CD14-positive monocyte (primary cell): ENCODE measurements around the gene ZC3H12C. TPM values are rescaled to one million over a fixed set of nuclear protein-coding genes. Genes with fewer than 3 reads are reported as not detected.

Experiments used
- DNase-seq, 3 donors: peaks; one replicate each; pipeline ENCODE4 v3.0.0-alpha.2; 2011 to 2022
- H2AFZ ChIP-seq: 2 replicates; pipeline ENCODE4 v1.6.0; 2012; ENCODE audit warnings: mild to moderate bottlenecking, low read depth, low read length, inconsistent platforms; ENCODE audit not compliant: insufficient read depth, poor library complexity, severe bottlenecking
- H3K27ac ChIP-seq, 2 donors: 1 replicate in 1 of 2; 2 replicates in 1 of 2; pipeline ENCODE4 v1.5.1; 2012 to 2013; ENCODE audit warnings: low read length in 2 of 2, control low read depth in 1 of 2, inconsistent platforms in 1 of 2, low read depth in 1 of 2, mild to moderate bottlenecking in 1 of 2
- H3K27me3 ChIP-seq, 2 donors: one replicate each; pipeline versions ENCODE4 v1.6.0 to v1.6.1; 2011 to 2013; ENCODE audit warnings: low read length in 2 of 2; ENCODE audit not compliant: control insufficient read depth in 2 of 2, insufficient read depth in 2 of 2
- H3K36me3 ChIP-seq, 2 donors: replicated peaks in 1 of 2; 1 replicate in 1 of 2; 2 replicates in 1 of 2; pipeline versions ENCODE4 v1.5.1 to v1.6.1; 2012 to 2013; ENCODE audit warnings: low read length in 2 of 2, control low read depth in 1 of 2, inconsistent platforms in 1 of 2, mild to moderate bottlenecking in 1 of 2; ENCODE audit not compliant: insufficient read depth in 2 of 2, control insufficient read depth in 1 of 2
- H3K4me1 ChIP-seq, 2 donors: 1 replicate in 1 of 2; 2 replicates in 1 of 2; pipeline versions ENCODE4 v1.5.1 to v1.6.1; 2012 to 2013; ENCODE audit warnings: low read length in 2 of 2, control low read depth in 1 of 2, inconsistent platforms in 1 of 2, mild to moderate bottlenecking in 1 of 2, moderate library complexity in 1 of 2; ENCODE audit not compliant: insufficient read depth in 2 of 2, control insufficient read depth in 1 of 2
- H3K4me2 ChIP-seq: replicated peaks from 2 replicates; pipeline ENCODE3; 2012; ENCODE audit warnings: low read length, moderate library complexity, mild to moderate bottlenecking; ENCODE audit not compliant: poor library complexity, severe bottlenecking; ENCODE audit errors: extremely low read depth
- H3K4me3 ChIP-seq, 3 experiments: fragments of 200-600 bp in 1 of 3; sonication (generic) in 1 of 3; replicated peaks in 1 of 3; 1 replicate in 2 of 3; 2 replicates in 1 of 3; pipeline ENCODE4 v1.5.1; 2011 to 2013; ENCODE audit warnings: low read length in 3 of 3, mild to moderate bottlenecking in 3 of 3, control low read depth in 2 of 3, low read depth in 2 of 3, inconsistent platforms in 1 of 3, moderate library complexity in 1 of 3
- H3K79me2 ChIP-seq: 2 replicates; pipeline ENCODE4 v1.6.0; 2012; ENCODE audit warnings: mild to moderate bottlenecking, control low read depth, inconsistent platforms, low read length, moderate library complexity; ENCODE audit not compliant: insufficient read depth
- H3K9ac ChIP-seq: 2 replicates; pipeline ENCODE4 v1.6.0; 2017; ENCODE audit warnings: low read length, mild to moderate bottlenecking; ENCODE audit not compliant: insufficient read depth, poor library complexity, severe bottlenecking
- H3K9me3 ChIP-seq, 2 donors: replicated peaks in 1 of 2; 1 replicate in 1 of 2; 2 replicates in 1 of 2; pipeline versions ENCODE4 v1.5.1 to v1.6.1; 2012 to 2013; ENCODE audit warnings: low read length in 2 of 2, control low read depth in 1 of 2; ENCODE audit not compliant: control insufficient read depth in 1 of 2, insufficient read depth in 1 of 2
- H4K20me1 ChIP-seq: 2 replicates; pipeline ENCODE4 v1.6.0; 2012; ENCODE audit warnings: mild to moderate bottlenecking, low read length, control low read depth, moderate library complexity; ENCODE audit not compliant: insufficient read depth
- H3K27ac Mint-ChIP-seq, 7 donors: one replicate each; pipeline ENCODE4 v1.8.0; 2020; ENCODE audit warnings: mild to moderate bottlenecking in 7 of 7, mixed read lengths in 7 of 7, moderate library complexity in 6 of 7, inconsistent platforms in 2 of 7
- H3K27me3 Mint-ChIP-seq, 3 donors: one replicate each; pipeline ENCODE4 v1.8.0; 2021 to 2022; ENCODE audit warnings: low read depth in 3 of 3, mild to moderate bottlenecking in 3 of 3, mixed read lengths in 3 of 3, moderate library complexity in 3 of 3, inconsistent platforms in 1 of 3
- H3K36me3 Mint-ChIP-seq, 2 donors: one replicate each; pipeline ENCODE4 v1.8.0; 2020; ENCODE audit warnings: mixed read lengths in 2 of 2, inconsistent platforms in 1 of 2, mild to moderate bottlenecking in 1 of 2
- H3K4me1 Mint-ChIP-seq: one replicate; pipeline ENCODE4 v1.8.0; 2020; ENCODE audit warnings: mild to moderate bottlenecking, mixed read lengths
- H3K4me3 Mint-ChIP-seq, 2 donors: one replicate each; pipeline ENCODE4 v1.8.0; 2020; ENCODE audit warnings: mild to moderate bottlenecking in 2 of 2, mixed read lengths in 2 of 2, moderate library complexity in 1 of 2
- H3K9me3 Mint-ChIP-seq, 7 donors: one replicate each; pipeline ENCODE4 v1.8.0; 2020 to 2022; ENCODE audit warnings: mixed read lengths in 7 of 7, mild to moderate bottlenecking in 6 of 7, moderate library complexity in 6 of 7, inconsistent platforms in 2 of 7
- CTCF ChIP-seq: fragments of 200-600 bp; IDR thresholded peaks from one replicate; pipeline ENCODE4 v1.8.0; 2022; ENCODE audit warnings: antibody characterized with exemption, mild to moderate bottlenecking
- WGBS: methylation state at CpG from one replicate; pipeline ENCODE4 v1.1.5; 2013; ENCODE audit warnings: missing lambda C conversion rate; ENCODE audit not compliant: insufficient coverage; 5-methylcytosine and 5-hydroxymethylcytosine counted together
- intact Hi-C, 2 donors: fragments of 100-400 bp; cut with micrococcal nuclease; formaldehyde crosslinking; loops; one replicate each; pipeline versions ENCODE4 v1.15.0 to v1.15.1; 2023
- polyA plus RNA-seq, 3 donors: library from polyadenylated mRNA; depleted of rRNA in 1 of 3; unstranded in 2 of 3; stranded (reverse) in 1 of 3; fragments of 300-500 nt in 2 of 3; fragments of >200 nt in 1 of 3; fragmentation: Illumina TruSeq in 2 of 3; gene quantifications; 1 replicate in 2 of 3; 2 replicates in 1 of 3; pipeline ENCODE4 v1.2.3, GENCODE V29; 2012 to 2021

The ZC3H12C gene
- polyA plus RNA-seq, 3 donors: 0.47 to 2.6 (median 0.73) TPM

- WGBS: 67% methylated on average over 1 of the region's 2 CpGs
- no peaks in the 10 kb centered on the region for H3K27me3 ChIP-seq
- DNase-seq: no peak
- H3K27me3 Mint-ChIP-seq: no peaks in the 10 kb centered on the region
- no peak overlapping the region for H3K4me3 ChIP-seq
- H3K4me3 Mint-ChIP-seq: no peak overlapping the region
- peaks cover 0 to 5% (median 0%) of the 10 kb centered on the region in 7 donors for H3K9me3 Mint-ChIP-seq
- peaks cover 10% of the 10 kb centered on the region for H4K20me1 ChIP-seq
- no peaks in the 10 kb centered on the region for H3K36me3 ChIP-seq
- no peak for TF ChIP-seq CTCF
- H3K27ac ChIP-seq: no peak overlapping the region
- H3K9me3 ChIP-seq: no peaks in the 10 kb centered on the region
- peaks cover 14% of the 10 kb centered on the region for H3K4me1 Mint-ChIP-seq
- H3K9ac ChIP-seq: no peak overlapping the region
- peaks cover 31% of the 10 kb centered on the region for H3K79me2 ChIP-seq
- H3K36me3 Mint-ChIP-seq: peaks cover 2 to 14% of the 10 kb centered on the region in 2 donors
- H2AFZ ChIP-seq: no peak overlapping the region
- H3K4me2 ChIP-seq: no peak overlapping the region
- H3K27ac Mint-ChIP-seq: peak overlapping the region in 1 of 7 donors; percentile 21
- intact Hi-C loops: no loop called here
- H3K4me1 ChIP-seq: peaks cover 0 to 9% of the 10 kb centered on the region in 2 donors
Observed at GRCh38 chr11:110112457-110112856, 19.3 kb downstream of the ZC3H12C start.

- no peak overlapping the region for H2AFZ ChIP-seq
- H3K36me3 Mint-ChIP-seq: peaks cover 2 to 14% of the 10 kb centered on the region in 2 donors
- H3K4me3 Mint-ChIP-seq: no peak overlapping the region
- H3K4me1 ChIP-seq: peaks cover 0 to 9% of the 10 kb centered on the region in 2 donors
- no peaks in the 10 kb centered on the region for H3K27me3 Mint-ChIP-seq
- H3K9me3 Mint-ChIP-seq: peaks cover 0 to 1% (median 0%) of the 10 kb centered on the region in 7 donors
- no peaks in the 10 kb centered on the region for H3K9me3 ChIP-seq
- peaks cover 24% of the 10 kb centered on the region for H3K79me2 ChIP-seq
- no peaks in the 10 kb centered on the region for H3K36me3 ChIP-seq
- no peak overlapping the region for H3K4me2 ChIP-seq
- H3K4me3 ChIP-seq: no peak overlapping the region
- no peak overlapping the region for H3K9ac ChIP-seq
- no peak overlapping the region for H3K27ac ChIP-seq
- no peak for TF ChIP-seq CTCF
- peak; percentile 16 to 36 (median 18) for DNase-seq
- peaks cover 14% of the 10 kb centered on the region for H3K4me1 Mint-ChIP-seq
- H3K27ac Mint-ChIP-seq: peak overlapping the region in 2 of 7 donors; percentile 10 to 39
- H3K27me3 ChIP-seq: no peaks in the 10 kb centered on the region
- H4K20me1 ChIP-seq: peaks cover 10% of the 10 kb centered on the region
- intact Hi-C loops: no loop called here
Observed at GRCh38 chr11:110113505-110113904, 20.3 kb downstream of the ZC3H12C start.
